Measurements from ENCODE around the gene MT1B. TPM values are rescaled to one million over a fixed set of nuclear protein-coding genes. Genes with fewer than 3 reads are reported as not detected.

Gene MT1B
- total and polyA plus RNA-seq, 2 of the 13 experiments (the other 11 are each of a cell fraction or from before 2014, with no cell fraction given) = 0.89 TPM; not detected in 1

GRCh38 chr16:56657555-56658326, 6.1 kb downstream of the MT1B start, which contains the start of gene MT1F (continued):
- TF ChIP-seq ZSCAN21 (CRISPR knock-in tag; IDR thresholded peaks at IDR 0.05; ENCODE audit: borderline replicate concordance) = peak; percentile 56; the same call in 1 of the 2 replicates
- peak; percentile 73; the same call in 1 of the 2 replicates for TF ChIP-seq HIVEP1 (CRISPR knock-in tag; IDR thresholded peaks at IDR 0.05)
- TF ChIP-seq ZNF773 (CRISPR knock-in tag; IDR thresholded peaks at IDR 0.05; ENCODE audit: borderline replicate concordance) = no peak
- no peak; the same call in 1 of the 2 replicates for TF ChIP-seq KDM3A (CRISPR knock-in tag; IDR thresholded peaks at IDR 0.05; ENCODE audit: low read depth)
- TF ChIP-seq SRSF1 (optimal IDR thresholded peaks at IDR 0.05; ENCODE audit: low read depth, low read length) = peak; percentile 50
- TF ChIP-seq ZBTB8A (CRISPR knock-in tag; IDR thresholded peaks at IDR 0.05; ENCODE audit: borderline replicate concordance, low read depth) = no peak
- TF ChIP-seq ZNF652 (CRISPR knock-in tag; IDR thresholded peaks at IDR 0.05; ENCODE audit: borderline replicate concordance, low read depth) = no peak
- no peak for TF ChIP-seq U2AF1 (optimal IDR thresholded peaks at IDR 0.05; ENCODE audit: low read depth, low read length)
- no peak for TF ChIP-seq SUZ12 (IDR thresholded peaks at IDR 0.05; ENCODE audit: low read depth, low read length)
- TF ChIP-seq ZNF597 (CRISPR knock-in tag; IDR thresholded peaks at IDR 0.05) = no peak
- no peak for TF ChIP-seq ZNF34 (CRISPR knock-in tag; IDR thresholded peaks at IDR 0.05; ENCODE audit: borderline replicate concordance)
- TF ChIP-seq ZNF143 (CRISPR knock-in tag; IDR thresholded peaks at IDR 0.05) = peak; percentile 15; the same call in 1 of the 2 replicates
- no peak for TF ChIP-seq SRSF9 (IDR thresholded peaks at IDR 0.05; ENCODE audit: borderline replicate concordance, insufficient read depth, low read depth, low read length, poor library complexity, severe bottlenecking)
- peak; percentile 50; the same call in 1 of the 2 replicates for TF ChIP-seq ZNF547 (CRISPR knock-in tag; IDR thresholded peaks at IDR 0.05)
- TF ChIP-seq PRDM10 (CRISPR knock-in tag; IDR thresholded peaks at IDR 0.05; ENCODE audit: low read depth) = no peak
- TF ChIP-seq ZNF274 (CRISPR knock-in tag; IDR thresholded peaks at IDR 0.05) = no peak
- no peak; the same call in 1 of the 2 replicates for TF ChIP-seq ZNF124 (CRISPR knock-in tag; IDR thresholded peaks at IDR 0.05)
- TF ChIP-seq ZNF260 (CRISPR knock-in tag; IDR thresholded peaks at IDR 0.05; ENCODE audit: borderline replicate concordance, low read depth) = no peak
- peak; percentile 43 for TF ChIP-seq RBM39 (IDR thresholded peaks at IDR 0.05; ENCODE audit: low read depth, low read length, poor library complexity, severe bottlenecking)
- no peak for TF ChIP-seq ZNF530 (CRISPR knock-in tag; IDR thresholded peaks at IDR 0.05; ENCODE audit: low read depth)
- TF ChIP-seq, protein P1, sequence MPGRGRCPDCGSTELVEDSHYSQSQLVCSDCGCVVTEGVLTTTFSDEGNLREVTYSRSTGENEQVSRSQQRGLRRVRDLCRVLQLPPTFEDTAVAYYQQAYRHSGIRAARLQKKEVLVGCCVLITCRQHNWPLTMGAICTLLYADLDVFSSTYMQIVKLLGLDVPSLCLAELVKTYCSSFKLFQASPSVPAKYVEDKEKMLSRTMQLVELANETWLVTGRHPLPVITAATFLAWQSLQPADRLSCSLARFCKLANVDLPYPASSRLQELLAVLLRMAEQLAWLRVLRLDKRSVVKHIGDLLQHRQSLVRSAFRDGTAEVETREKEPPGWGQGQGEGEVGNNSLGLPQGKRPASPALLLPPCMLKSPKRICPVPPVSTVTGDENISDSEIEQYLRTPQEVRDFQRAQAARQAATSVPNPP (CRISPR knock-in tag; IDR thresholded peaks at IDR 0.05) = no peak
- TF ChIP-seq SPEN (CRISPR knock-in tag; IDR thresholded peaks at IDR 0.05; ENCODE audit: low read depth) = peak; percentile 66; the same call in 1 of the 2 replicates
- TF ChIP-seq TMF1 (CRISPR knock-in tag; IDR thresholded peaks at IDR 0.05; ENCODE audit: low read depth) = 0 out of 2 replicates have a peak, but pooled peaks have one; percentile 0
- no peak for TF ChIP-seq ZNF709 (CRISPR knock-in tag; IDR thresholded peaks at IDR 0.05)
